BJ (cell line): Measurements from ENCODE around the gene JAG1. TPM values are rescaled to one million over a fixed set of nuclear protein-coding genes. Genes with fewer than 3 reads are reported as not detected.

ENCODE experiments used
- CTCF ChIA-PET: fragments of 350-600 bp; formaldehyde crosslinking; extraction: SDS; loops from one replicate; lab custom pipeline; 2021; ENCODE audit warnings: antibody characterized with exemption, inconsistent platforms; lab: Yijun Ruan, JAX
- POLR2A ChIA-PET: fragments of 300-600 bp; sonication (Branson Sonifier 250); formaldehyde crosslinking; extraction: SDS; loops from one replicate; lab custom pipeline; 2021; ENCODE audit warnings: antibody characterized with exemption; lab: Charles Lee
- DNase-seq: peaks from one replicate; pipeline ENCODE4 v3.0.0-alpha.2; 2011; ENCODE audit warnings: low read depth
- H3K27me3 ChIP-seq: 2 replicates; pipeline ENCODE4 v1.6.0; 2011; ENCODE audit warnings: low read length; ENCODE audit not compliant: control insufficient read depth, insufficient read depth
- H3K36me3 ChIP-seq: 2 replicates; pipeline ENCODE4 v1.5.1; 2011; ENCODE audit warnings: low read length; ENCODE audit not compliant: control insufficient read depth, insufficient read depth
- H3K4me3 ChIP-seq: 2 replicates; pipeline ENCODE4 v1.5.1; 2011; ENCODE audit warnings: low read depth, mild to moderate bottlenecking, control low read depth, low read length
- CTCF ChIP-seq: IDR thresholded peaks from 2 replicates; pipeline ENCODE4 v1.5.1; 2011; ENCODE audit warnings: low read depth, mild to moderate bottlenecking, control low read depth, inconsistent platforms, low read length, moderate library complexity; ENCODE audit not compliant: insufficient read depth
- polyA plus RNA-seq: library from polyadenylated mRNA; depleted of rRNA; stranded (reverse); fragments of >200 nt; gene quantifications from 2 replicates; pipeline ENCODE4 v1.2.3, GENCODE V29; 2011

The JAG1 gene
- polyA plus RNA-seq, 1 experiment = 19.9 TPM

DNA sequence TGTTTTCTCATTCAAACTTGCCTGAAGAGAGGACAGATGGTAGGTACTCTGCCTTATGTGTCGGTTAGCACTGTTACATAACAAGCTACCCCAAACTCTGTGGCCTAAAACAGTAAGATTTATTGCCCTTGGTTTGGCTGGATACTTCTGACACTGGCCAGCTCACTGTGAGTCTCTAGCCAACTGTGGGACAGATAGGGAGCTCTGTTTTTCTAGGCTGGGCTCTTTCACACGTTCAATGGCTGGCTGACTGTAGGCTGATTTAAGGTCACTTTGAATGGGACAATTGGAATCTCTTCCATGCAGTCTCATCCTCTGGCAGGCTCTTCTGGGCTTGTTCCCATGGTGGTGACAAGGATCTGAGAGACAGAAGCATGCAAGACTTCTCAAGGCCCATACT, 39.4 kb upstream of the JAG1 start:
- CTCF ChIA-PET = no interaction called here
- H3K27me3 ChIP-seq = no peaks in the 10 kb centered on the region
- no peak for DNase-seq
- POLR2A ChIA-PET = no interaction called here
- TF ChIP-seq CTCF = no peak
- no peak overlapping the region for H3K4me3 ChIP-seq
- H3K36me3 ChIP-seq = no peaks in the 10 kb centered on the region

GRCh38 chr20:10711903-10712451, 38.2 kb upstream of the JAG1 start:
- Histone ChIP-seq H3K27me3 (no peaks in the 10 kb centered on the region), H3K36me3 (no peaks in the 10 kb centered on the region), H3K4me3 (no peak overlapping the region)
- TF ChIP-seq CTCF = no peak
- ChIA-PET POLR2A (no interaction called here), CTCF (no interaction called here)
- DNase-seq = no peak

DNA sequence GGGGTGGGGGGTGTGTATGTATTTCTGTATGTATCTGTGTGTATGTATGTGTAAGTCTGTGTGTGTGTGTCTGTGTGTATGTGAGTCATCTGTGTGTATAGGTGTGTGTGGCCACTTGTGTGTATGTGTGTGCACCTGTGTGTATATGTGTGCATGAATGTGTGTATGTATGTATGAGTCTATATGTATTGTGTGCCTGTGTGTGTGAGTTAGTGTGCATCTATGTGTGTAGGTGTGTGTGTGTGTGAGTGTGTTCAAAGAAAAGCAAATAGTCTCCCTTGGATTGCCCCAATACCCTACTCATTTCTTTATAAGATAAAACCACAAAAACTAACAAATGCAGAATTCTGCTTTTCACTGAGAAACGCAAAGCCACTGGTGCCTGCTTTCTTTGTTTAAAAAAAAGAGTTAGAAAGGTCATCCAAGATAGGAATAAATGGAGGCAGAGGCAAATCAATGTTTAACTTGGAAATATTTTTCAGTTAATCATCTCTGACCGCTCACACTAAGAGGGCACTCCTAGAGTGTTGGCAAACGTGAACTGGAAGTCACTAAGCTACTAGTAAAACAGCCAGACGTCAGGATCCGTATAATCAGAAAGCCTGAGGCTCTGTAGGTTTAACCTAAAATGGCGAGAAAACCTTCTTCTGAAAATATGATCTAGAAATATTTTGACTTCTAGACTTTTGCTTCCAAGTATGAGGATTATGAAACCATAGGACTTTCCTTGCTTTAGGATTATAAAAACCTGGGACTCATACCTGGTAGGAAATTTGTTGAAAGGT, 37.4 kb upstream of the JAG1 start:
- no peaks in the 10 kb centered on the region for H3K27me3 ChIP-seq
- no peak for DNase-seq
- no peak for TF ChIP-seq CTCF
- no peaks in the 10 kb centered on the region for H3K36me3 ChIP-seq
- ChIA-PET POLR2A (no interaction called here), CTCF (interaction anchor here (0.8 kb wide), 1 partner anchor 11 kb away, joined by 3 read pairs; no protein-coding TSS in a partner anchor)
- H3K4me3 ChIP-seq = no peak overlapping the region

GRCh38 chr20:10709916-10710315, 36.1 kb upstream of the JAG1 start:
- no peak for TF ChIP-seq CTCF
- POLR2A ChIA-PET = interaction anchor here (0.8 kb wide), 1 partner anchor 484 kb away, joined by 3 read pairs; no protein-coding TSS in a partner anchor
- CTCF ChIA-PET = no interaction called here

GRCh38 chr20:10708351-10709185, 34.8 kb upstream of the JAG1 start:
- no peak for TF ChIP-seq CTCF
- no peaks in the 10 kb centered on the region for H3K27me3 ChIP-seq
- POLR2A ChIA-PET = no interaction called here
- peak; percentile 7 for DNase-seq
- H3K36me3 ChIP-seq = no peaks in the 10 kb centered on the region
- H3K4me3 ChIP-seq = no peak overlapping the region
- CTCF ChIA-PET = interaction anchor here (1.0 kb wide), 1 partner anchor 16 kb away, joined by 3 read pairs; no protein-coding TSS in a partner anchor

More at GRCh38 chr20:10709916-10710315, 36.1 kb upstream of the JAG1 start:
- H3K27me3 ChIP-seq = no peaks in the 10 kb centered on the region
- no peaks in the 10 kb centered on the region for H3K36me3 ChIP-seq
- H3K4me3 ChIP-seq = no peak overlapping the region
- DNase-seq = no peak
